Measurements from ENCODE around the gene GRIN3A.
"Not testable (repeated sequence)": the region's sequence is repeated elsewhere in the genome, so short reads cannot be mapped to it uniquely, and the experiment has no call there.

GRIN3A gene

DNA sequence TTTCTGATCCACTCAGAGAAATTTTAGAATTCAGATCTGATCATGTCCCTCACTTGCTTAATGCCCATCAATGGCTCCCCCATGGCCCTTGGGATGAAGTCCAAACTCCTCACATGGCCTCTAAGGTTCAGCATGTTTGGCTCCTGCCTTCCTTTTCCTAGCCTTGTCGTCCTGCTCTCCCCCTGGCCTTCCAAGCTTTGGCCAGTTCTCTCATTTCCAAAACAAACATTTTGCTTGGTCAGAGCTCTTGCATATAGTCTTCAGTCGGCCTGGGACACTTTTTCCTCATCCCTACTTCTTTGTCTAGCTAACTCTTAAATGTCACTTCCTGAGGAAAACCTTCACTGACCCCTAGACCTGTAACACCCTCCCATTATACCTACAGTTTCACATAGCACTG lies 106.6 kb downstream of the GRIN3A start:
- no peak for DNase-seq

DNA sequence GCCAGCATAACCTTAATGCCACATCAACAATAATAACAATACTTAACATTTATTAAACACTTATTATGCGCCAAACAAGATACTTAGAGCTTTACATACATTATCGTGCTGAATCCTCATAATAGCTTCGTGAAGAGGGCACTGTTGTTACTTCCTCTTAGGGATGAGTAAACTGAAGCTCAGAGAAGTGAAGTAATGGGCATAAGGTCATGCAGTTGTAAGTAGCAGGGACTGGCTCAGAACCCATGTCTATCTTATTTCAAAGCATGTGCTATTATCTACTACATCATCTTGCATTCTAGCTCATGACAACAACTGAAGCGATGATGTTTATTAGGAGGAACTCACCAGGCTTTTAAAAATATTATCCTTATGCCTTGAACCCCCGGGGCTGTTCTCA lies 108.8 kb downstream of the GRIN3A start:
- DNase-seq, result no peak

GRCh38 chr9:101628173-101628572 lies 110.3 kb downstream of the GRIN3A start:
- no peak for DNase-seq

DNA sequence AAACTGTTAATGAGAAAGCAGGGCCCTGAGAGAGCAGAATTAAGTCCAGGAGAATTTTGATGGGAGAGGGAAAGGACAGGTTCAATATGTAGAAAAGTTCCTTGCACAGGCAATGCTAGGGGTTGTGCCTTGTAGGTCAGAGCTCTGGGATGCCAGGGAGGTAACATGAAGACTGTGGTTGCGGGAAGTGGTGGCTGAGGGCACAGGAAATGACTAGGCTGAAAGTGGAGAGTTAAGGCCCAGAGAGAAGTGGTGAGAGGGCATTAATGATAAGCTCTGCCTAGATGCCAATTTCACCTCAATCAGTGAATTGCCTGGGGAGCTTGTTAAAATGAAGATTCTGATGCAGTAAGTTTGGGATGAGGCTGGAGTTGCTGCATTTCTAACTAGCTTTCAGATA lies 112.2 kb downstream of the GRIN3A start:
- no peak for DNase-seq

GRCh38 chr9:101625876-101626275 lies 112.6 kb downstream of the GRIN3A start:
- no peak for DNase-seq

GRCh38 chr9:101620452-101620851 lies 118.0 kb downstream of the GRIN3A start:
- DNase-seq, result no peak

- DNase-seq, result no peak
Observed at GRCh38 chr9:101618698-101619097, 119.7 kb downstream of the GRIN3A start.

DNA sequence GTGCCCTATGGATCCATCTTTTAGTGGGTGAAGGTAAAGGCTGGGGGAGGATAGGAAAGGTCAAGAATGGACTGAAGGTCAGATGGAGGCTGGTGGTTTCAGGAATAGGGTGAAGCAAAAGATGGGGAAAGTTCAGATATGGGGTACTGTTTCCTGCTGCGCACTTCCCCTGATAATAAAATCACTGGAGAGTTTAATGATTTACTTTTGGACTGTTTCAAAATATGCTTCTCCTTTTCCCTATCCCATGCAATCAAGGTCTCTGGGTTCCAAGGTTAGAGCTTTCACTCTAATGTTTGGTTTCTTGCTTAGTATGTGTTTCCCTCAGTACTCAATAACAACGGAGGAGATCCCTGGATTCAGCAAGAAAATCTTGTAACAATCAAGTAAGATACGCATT lies 132.9 kb downstream of the GRIN3A start:
- no peak for DNase-seq

DNA sequence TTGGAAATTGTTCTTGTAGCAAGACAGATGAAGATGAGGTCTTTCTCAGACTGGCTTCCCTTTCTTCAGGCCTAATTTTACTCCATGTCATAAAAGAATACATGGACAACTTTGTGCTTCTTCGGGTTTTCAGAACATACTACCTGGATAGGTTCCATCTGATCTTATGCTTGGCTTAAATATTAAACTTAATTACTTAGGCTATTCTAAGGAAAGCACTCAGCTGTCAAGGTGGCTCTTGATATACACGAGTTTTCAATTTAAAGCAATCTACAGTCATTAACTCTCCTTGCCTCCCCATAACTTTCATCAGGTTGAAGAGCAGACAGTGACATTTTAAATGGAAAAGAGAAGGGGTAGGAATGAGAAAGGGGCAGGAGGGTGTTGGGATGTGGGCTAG lies 134.2 kb downstream of the GRIN3A start:
- no peak for DNase-seq

DNA sequence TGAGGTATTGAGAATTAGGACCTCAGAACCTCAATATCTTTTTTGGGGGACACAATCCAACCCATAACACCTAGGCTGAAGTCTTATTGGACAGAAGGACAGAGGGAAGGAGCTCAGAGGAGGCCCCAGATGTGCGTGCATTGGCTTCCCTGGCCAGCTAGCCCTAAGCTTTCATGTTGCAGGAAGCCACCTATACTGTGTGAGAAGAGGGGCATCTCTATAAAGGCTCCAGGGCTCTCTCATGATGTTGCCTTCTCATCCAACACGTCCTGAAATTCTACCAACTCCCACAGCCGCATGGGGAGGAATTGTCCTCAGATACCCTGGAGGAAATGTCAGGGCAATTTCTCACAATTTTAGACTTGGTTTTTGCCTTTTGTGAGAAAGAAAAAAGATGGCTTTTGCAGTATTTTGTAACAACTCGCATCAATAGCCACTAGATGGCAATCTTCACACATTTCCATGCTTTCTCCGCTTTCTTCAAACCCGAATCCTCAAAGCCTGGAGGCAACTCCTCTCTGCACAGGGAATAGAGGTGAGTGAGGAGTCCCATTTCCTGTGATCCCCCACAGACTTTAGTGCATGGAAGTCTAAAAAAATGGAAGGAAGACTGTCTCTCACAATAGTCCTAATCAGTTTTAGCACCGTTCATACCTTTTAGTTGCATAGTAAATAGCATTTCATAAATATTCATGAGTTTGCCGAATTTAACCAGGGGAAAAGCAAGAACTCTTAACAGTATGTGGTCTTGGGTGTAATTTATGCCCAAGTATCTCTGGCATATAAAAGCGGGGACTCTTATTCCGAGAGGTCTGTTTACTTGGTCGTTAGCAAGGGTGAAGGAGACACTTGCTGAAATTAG lies 136.3 kb downstream of the GRIN3A start:
- peak; percentile 82 for DNase-seq

GRCh38 chr9:101594796-101595195 lies 143.7 kb downstream of the GRIN3A start, which contains the start of gene PPP3R2:
PPP3R2 (minus strand) TSS chr9:101594969; CDS start chr9:101594921, 48 bp downstream.
- no peak for DNase-seq

GRCh38 chr9:101593345-101593744 lies 145.1 kb downstream of the GRIN3A start:
- no peak for DNase-seq

DNA sequence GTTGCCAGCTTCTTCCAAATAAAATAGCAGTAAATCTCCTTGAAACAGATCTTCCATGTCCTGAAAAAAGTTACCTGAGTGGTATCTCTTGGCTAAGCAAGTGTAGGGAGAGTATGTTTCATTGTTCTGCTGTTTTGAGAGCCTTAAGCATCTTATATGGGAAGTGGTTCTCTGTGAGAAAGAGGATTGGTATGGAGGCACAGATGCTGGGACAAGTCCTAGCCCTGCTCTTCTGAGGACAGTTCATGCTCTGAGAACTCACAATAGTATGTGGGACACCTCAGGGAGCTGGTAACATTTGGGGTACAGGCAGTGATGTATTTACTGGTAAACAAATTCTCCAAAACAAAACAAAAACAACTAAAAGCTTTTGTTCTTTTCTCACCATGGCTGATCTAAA lies 145.7 kb downstream of the GRIN3A start:
- DNase-seq, result no peak

DNA sequence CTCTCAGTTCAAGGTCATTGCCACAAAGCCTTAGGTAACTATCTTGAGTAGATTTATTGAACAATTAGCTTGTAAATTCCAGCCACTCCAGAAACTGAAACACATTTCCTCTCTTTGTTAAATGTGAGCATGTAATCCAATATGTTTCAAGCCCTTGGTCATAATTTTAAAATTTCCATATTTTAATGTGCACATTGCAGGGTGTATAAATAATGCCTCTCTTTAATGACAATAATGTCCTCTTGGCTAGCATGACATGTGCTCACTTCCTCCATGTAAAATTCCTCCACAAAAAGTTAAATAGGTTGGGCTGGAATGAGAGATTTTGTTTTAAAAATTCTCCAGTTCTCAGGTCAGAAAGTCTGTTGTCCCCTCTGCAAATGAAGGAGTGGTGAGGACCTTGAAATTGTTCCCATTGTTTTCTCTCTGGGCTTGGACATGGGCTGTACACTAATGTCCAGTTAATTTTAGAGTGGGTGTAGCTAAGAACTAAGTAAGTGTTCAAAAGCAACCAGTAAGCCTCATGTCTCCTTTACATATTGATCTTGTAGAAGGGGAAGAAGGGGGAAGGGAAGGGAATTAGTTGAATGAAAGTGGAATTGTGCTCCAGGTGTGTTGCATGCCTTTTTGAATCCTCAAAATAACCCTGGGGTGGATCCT lies 146.5 kb downstream of the GRIN3A start:
- DNase-seq, result no peak

- peak; percentile 88 for DNase-seq
Observed at GRCh38 chr9:101590901-101591300, 147.5 kb downstream of the GRIN3A start.

DNA sequence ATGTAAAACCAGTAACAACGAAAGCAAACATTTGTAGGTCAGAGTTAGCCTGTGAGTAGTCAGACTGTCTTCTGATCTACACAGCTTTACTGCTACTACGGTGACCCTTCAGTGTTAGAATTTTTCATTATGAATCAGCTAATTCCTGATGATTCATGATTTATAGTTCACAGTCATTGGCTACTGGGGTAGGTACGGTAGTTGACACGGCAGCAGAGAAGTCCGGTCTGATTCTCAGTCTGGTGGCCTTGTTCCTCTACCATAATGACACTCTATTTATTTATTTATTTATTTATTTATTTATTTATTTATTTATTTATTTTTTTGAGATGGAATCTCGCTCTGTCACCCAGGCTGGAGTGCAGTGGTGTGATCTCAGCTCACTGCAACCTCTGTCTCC lies 148.4 kb downstream of the GRIN3A start:
- not testable (repeated sequence) for DNase-seq

DNA sequence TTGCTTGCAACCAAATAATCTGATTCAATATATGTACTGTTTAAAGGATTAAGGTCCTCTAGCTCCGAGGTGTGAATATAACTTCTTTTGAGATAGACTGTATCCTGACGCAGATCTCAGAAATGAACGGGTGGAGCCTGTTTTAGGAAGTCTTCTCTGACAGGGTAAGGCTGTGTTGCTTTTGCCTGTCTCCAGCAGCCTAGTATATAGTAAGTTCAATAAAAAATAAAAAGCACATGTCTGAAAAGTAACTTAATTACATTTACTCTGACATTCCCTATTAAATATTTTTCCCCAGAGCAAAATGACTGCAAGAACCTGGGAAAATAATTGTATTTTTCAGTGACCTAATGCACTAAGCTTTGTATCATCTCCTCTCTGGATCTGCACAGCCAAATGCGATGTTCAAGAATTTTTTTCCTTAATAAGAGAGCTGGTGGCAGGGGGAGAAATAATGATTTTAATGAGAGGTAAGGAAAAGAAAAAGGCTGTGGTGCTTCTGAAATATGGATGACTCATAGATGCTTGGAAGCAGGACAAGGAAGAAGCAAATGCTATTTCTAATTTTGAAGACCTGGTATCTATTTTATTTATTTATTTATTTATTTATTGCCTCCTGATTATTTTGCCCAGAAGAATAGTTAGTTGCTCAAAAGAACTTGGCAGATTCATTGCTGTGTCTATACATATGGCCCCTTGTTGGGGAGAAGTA lies 151.0 kb downstream of the GRIN3A start:
- DNase-seq, result no peak

- no peak for DNase-seq
Observed at GRCh38 chr9:101586651-101587050, 151.8 kb downstream of the GRIN3A start.

DNA sequence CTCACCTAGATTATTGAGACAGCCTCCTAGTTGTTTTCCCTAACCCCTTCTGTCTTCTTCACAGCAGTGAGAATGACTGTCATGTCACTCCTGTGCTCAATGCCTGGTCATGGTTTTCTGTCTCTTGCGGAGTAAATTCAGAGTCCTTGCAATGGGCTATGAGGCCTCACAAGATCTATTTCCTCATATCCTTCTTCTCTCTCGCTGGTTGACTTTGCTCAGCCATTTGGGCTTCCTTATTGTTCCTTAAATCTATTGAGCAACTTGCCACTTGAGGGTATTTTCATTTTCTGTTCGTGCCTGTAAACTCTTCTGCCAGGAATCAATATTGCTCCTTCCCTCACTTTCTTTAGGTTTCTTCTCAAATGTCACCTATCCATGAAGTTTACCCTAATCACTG lies 152.7 kb downstream of the GRIN3A start:
- no peak for DNase-seq

DNA sequence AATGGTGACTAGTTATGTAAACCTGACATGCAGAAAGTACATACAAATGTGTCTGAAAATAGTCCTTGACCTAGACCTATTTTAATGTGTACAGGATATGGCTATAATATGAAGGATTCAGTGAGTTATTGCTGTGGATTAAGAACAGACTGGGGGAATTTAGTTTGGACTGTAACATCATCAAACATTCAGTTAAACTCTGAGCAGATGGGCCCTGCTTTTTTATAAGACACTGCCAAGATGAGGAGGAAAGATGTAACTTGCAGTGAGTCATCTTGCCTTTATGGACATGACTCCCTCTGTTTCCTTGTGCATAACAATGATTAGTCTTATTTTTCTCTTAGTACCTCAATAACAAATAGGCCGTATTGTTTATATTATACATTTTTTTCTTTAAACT lies 155.9 kb downstream of the GRIN3A start:
- DNase-seq, result peak; percentile 9

- DNase-seq, result no peak
Observed at GRCh38 chr9:101579711-101580545, 158.5 kb downstream of the GRIN3A start.

GRCh38 chr9:101578378-101578777 lies 160.1 kb downstream of the GRIN3A start:
- no peak for DNase-seq
